BJ (cell line): ENCODE results near the gene SLC22A16. TPM values are rescaled to one million over a fixed set of nuclear protein-coding genes. Genes with fewer than 3 reads are reported as not detected.

Experiments used
- CTCF ChIA-PET: fragments of 350-600 bp; formaldehyde crosslinking; extraction: SDS; loops from one replicate; lab custom pipeline; 2021; ENCODE audit warnings: antibody characterized with exemption, inconsistent platforms; lab: Yijun Ruan, JAX
- POLR2A ChIA-PET: fragments of 300-600 bp; sonication (Branson Sonifier 250); formaldehyde crosslinking; extraction: SDS; loops from one replicate; lab custom pipeline; 2021; ENCODE audit warnings: antibody characterized with exemption; lab: Charles Lee
- DNase-seq: peaks from one replicate; pipeline ENCODE4 v3.0.0-alpha.2; 2011; ENCODE audit warnings: low read depth
- H3K27me3 ChIP-seq: 2 replicates; pipeline ENCODE4 v1.6.0; 2011; ENCODE audit warnings: low read length; ENCODE audit not compliant: control insufficient read depth, insufficient read depth
- H3K36me3 ChIP-seq: 2 replicates; pipeline ENCODE4 v1.5.1; 2011; ENCODE audit warnings: low read length; ENCODE audit not compliant: control insufficient read depth, insufficient read depth
- H3K4me3 ChIP-seq: 2 replicates; pipeline ENCODE4 v1.5.1; 2011; ENCODE audit warnings: low read depth, mild to moderate bottlenecking, control low read depth, low read length
- CTCF ChIP-seq: IDR thresholded peaks from 2 replicates; pipeline ENCODE4 v1.5.1; 2011; ENCODE audit warnings: low read depth, mild to moderate bottlenecking, control low read depth, inconsistent platforms, low read length, moderate library complexity; ENCODE audit not compliant: insufficient read depth
- polyA plus RNA-seq: library from polyadenylated mRNA; depleted of rRNA; stranded (reverse); fragments of >200 nt; gene quantifications from 2 replicates; pipeline ENCODE4 v1.2.3, GENCODE V29; 2011

The SLC22A16 gene
- polyA plus RNA-seq, 1 experiment = not detected

- H3K4me3 ChIP-seq = no peak overlapping the region
- H3K27me3 ChIP-seq = no peaks in the 10 kb centered on the region
- DNase-seq = no peak
- POLR2A ChIA-PET = no interaction called here
- CTCF ChIA-PET = no interaction called here
- no peaks in the 10 kb centered on the region for H3K36me3 ChIP-seq
- TF ChIP-seq CTCF = no peak
Measured at GRCh38 chr6:110520992-110521543, 44.7 kb upstream of the SLC22A16 start.

DNA sequence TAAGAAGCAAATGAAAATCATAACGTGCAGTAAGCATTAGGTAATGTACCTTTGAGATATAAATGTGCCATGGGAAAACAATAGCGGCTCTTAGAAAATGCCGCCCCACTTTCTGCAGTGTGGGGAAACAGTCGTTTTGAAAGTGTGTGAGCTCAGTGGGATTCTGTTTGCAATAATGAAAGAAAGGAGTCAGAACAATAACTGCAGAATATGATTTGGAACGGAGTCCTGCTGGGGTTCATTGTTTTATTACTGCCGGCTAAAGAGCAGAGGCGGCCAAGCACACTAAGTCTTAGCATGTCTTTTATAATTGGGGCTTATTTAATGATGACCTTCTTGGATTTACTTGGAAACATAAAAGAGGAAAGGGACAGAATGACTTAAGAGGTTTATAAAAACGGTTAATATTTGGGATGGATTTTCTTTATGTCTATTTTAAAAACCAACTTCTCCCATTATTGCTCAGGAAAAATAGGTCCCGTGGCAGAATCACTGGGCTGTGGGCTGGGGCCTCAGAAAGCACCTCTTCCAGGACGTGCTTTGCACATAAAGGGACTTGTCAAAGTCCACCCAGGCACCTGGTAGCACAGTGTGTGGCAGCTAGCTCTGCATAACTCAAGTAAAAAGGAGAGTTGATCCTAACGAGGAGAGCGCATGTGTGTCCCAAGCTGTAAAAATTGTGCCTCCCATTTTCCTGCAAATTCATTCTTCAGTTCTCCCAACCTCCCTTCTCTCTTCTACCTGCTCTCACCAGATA, 44.0 kb upstream of the SLC22A16 start:
- H3K36me3 ChIP-seq = no peaks in the 10 kb centered on the region
- ChIA-PET POLR2A (no interaction called here), CTCF (no interaction called here)
- no peak overlapping the region for H3K4me3 ChIP-seq
- no peak for TF ChIP-seq CTCF
- no peaks in the 10 kb centered on the region for H3K27me3 ChIP-seq
- DNase-seq = no peak

- CTCF ChIA-PET = interaction anchor here (0.6 to 1.8 kb wide), 7 partner anchors 10 to 1007 kb away, joined by 3 to 17 read pairs (median 3); no protein-coding TSS in a partner anchor
- no peak for TF ChIP-seq CTCF
- Histone ChIP-seq H3K36me3 (no peaks in the 10 kb centered on the region), H3K4me3 (no peak overlapping the region), H3K27me3 (no peaks in the 10 kb centered on the region)
- POLR2A ChIA-PET = no interaction called here
- DNase-seq = no peak
Measured at GRCh38 chr6:110517601-110518281, 41.3 kb upstream of the SLC22A16 start.

- H3K27me3 ChIP-seq = no peaks in the 10 kb centered on the region
- no peak for TF ChIP-seq CTCF
- H3K4me3 ChIP-seq = no peak overlapping the region
- no peak for DNase-seq
- ChIA-PET CTCF (interaction anchor here (0.8 kb wide), 1 partner anchor 483 kb away, joined by 3 read pairs; no protein-coding TSS in a partner anchor), POLR2A (no interaction called here)
- no peaks in the 10 kb centered on the region for H3K36me3 ChIP-seq
Measured at GRCh38 chr6:110517034-110517433, 40.6 kb upstream of the SLC22A16 start.

DNA sequence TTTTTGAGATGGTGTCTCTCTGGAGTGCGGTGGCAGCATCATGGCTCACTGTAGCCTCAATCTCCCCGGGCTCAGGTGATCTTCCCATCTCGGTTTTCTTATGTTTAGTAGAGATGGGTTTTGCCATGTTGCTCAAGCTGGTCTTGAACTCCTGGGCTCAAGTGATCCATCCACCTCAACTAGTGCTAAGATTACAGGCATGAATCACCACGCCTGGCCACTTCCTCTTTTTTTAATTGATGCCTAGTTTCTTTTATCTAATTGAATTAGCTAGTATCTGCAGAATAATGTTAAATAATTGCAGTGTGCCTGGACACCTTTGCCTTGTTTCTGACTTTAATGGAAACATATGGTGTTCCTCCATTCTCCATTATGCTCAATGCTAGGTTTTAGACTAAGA, 38.4 kb upstream of the SLC22A16 start:
- no peaks in the 10 kb centered on the region for H3K36me3 ChIP-seq
- ChIA-PET CTCF (interaction anchor here (1.3 kb wide), 1 partner anchor 10 kb away, joined by 3 read pairs; no protein-coding TSS in a partner anchor), POLR2A (no interaction called here)
- no peaks in the 10 kb centered on the region; the same call in 1 of the 2 replicates for H3K27me3 ChIP-seq
- no peak for TF ChIP-seq CTCF
- no peak for DNase-seq
- H3K4me3 ChIP-seq = no peak overlapping the region
